H9 (cell line): ENCODE measurements around the gene EXOSC10. TPM values are rescaled to one million over a fixed set of nuclear protein-coding genes. Genes with fewer than 3 reads are reported as not detected.

Experiments
- DNase-seq: peaks from one replicate; pipeline ENCODE4 v3.0.0-alpha.2; 2017
- H2AFZ ChIP-seq: one replicate; pipeline ENCODE4 v1.6.1; 2013; ENCODE audit warnings: mild to moderate bottlenecking, low read length, control low read depth, moderate library complexity
- H2AK5ac ChIP-seq: 2 replicates; pipeline ENCODE4 v1.6.1; 2013; ENCODE audit warnings: low read length, control low read depth, mixed read lengths; ENCODE audit not compliant: insufficient read length
- H2BK120ac ChIP-seq: one replicate; pipeline ENCODE4 v1.6.1; 2013; ENCODE audit warnings: low read depth, mild to moderate bottlenecking, low read length, control low read depth, inconsistent platforms; ENCODE audit not compliant: poor library complexity, severe bottlenecking
- H2BK12ac ChIP-seq: 2 replicates; pipeline ENCODE4 v1.6.1; 2013; ENCODE audit warnings: low read length, control low read depth, mixed read lengths, low read depth; ENCODE audit not compliant: insufficient read length
- H2BK15ac ChIP-seq: 2 replicates; pipeline ENCODE4 v1.6.1; 2013; ENCODE audit warnings: low read depth, low read length, control low read depth
- H2BK20ac ChIP-seq: one replicate; pipeline ENCODE4 v1.6.1; 2013; ENCODE audit warnings: low read depth, mild to moderate bottlenecking, low read length, control low read depth, inconsistent platforms; ENCODE audit not compliant: poor library complexity, severe bottlenecking
- H2BK5ac ChIP-seq: 2 replicates; pipeline ENCODE4 v1.6.1; 2013; ENCODE audit warnings: low read length, control low read depth, mixed read lengths; ENCODE audit not compliant: insufficient read length
- H3K14ac ChIP-seq: 2 replicates; pipeline ENCODE4 v1.6.1; 2013; ENCODE audit warnings: low read length, control low read depth; ENCODE audit not compliant: insufficient read depth
- H3K18ac ChIP-seq: 2 replicates; pipeline ENCODE4 v1.6.1; 2013; ENCODE audit warnings: low read depth, mild to moderate bottlenecking, mixed read lengths, low read length, control low read depth; ENCODE audit not compliant: insufficient read length
- H3K23ac ChIP-seq: 2 replicates; pipeline ENCODE4 v1.6.1; 2013; ENCODE audit warnings: low read length, control low read depth, mixed read lengths, low read depth; ENCODE audit not compliant: insufficient read length
- H3K23me2 ChIP-seq: 2 replicates; pipeline ENCODE4 v1.6.1; 2013; ENCODE audit warnings: low read depth, mild to moderate bottlenecking, mixed read lengths, low read length, control low read depth; ENCODE audit not compliant: insufficient read length, poor library complexity, severe bottlenecking
- H3K27ac ChIP-seq: 2 replicates; pipeline ENCODE4 v1.5.1; 2013; ENCODE audit warnings: low read length, control low read depth, mixed read lengths, low read depth; ENCODE audit not compliant: insufficient read length
- H3K27me3 ChIP-seq: 2 replicates; pipeline ENCODE4 v1.6.1; 2013; ENCODE audit warnings: low read length, control low read depth, inconsistent platforms; ENCODE audit not compliant: insufficient read depth
- H3K4ac ChIP-seq: 2 replicates; pipeline ENCODE4 v1.6.1; 2013; ENCODE audit warnings: low read depth, mild to moderate bottlenecking, control low read depth, inconsistent platforms, low read length, moderate library complexity
- H3K4me1 ChIP-seq: 2 replicates; pipeline ENCODE4 v1.6.1; 2013; ENCODE audit warnings: low read length, control low read depth, inconsistent platforms; ENCODE audit not compliant: insufficient read depth
- H3K4me2 ChIP-seq: 2 replicates; pipeline ENCODE4 v1.6.1; 2013; ENCODE audit warnings: low read length, control low read depth, mixed read lengths; ENCODE audit not compliant: insufficient read length, insufficient read depth
- H3K56ac ChIP-seq: 2 replicates; pipeline ENCODE4 v1.6.1; 2013; ENCODE audit warnings: low read depth, mild to moderate bottlenecking, mixed read lengths, low read length, control low read depth; ENCODE audit not compliant: insufficient read length
- H3K79me1 ChIP-seq: 2 replicates; pipeline ENCODE4 v1.6.1; 2013; ENCODE audit warnings: low read depth, mild to moderate bottlenecking, moderate library complexity, low read length, control low read depth, inconsistent platforms; ENCODE audit not compliant: insufficient read depth, poor library complexity, severe bottlenecking
- H3K79me2 ChIP-seq: 2 replicates; pipeline ENCODE4 v1.6.1; 2013; ENCODE audit warnings: low read length, control low read depth, inconsistent platforms; ENCODE audit not compliant: insufficient read depth
- H3K9ac ChIP-seq: 2 replicates; pipeline ENCODE4 v1.6.1; 2013; ENCODE audit warnings: low read length, control low read depth, mixed read lengths; ENCODE audit not compliant: insufficient read length; ENCODE audit errors: extremely low read depth
- H3K9me3 ChIP-seq: one replicate; pipeline ENCODE4 v1.6.1; 2013; ENCODE audit warnings: low read depth, low read length, inconsistent platforms; ENCODE audit not compliant: control insufficient read depth
- H3T11ph ChIP-seq: one replicate; pipeline ENCODE4 v1.6.1; 2013; ENCODE audit warnings: mild to moderate bottlenecking, low read length, control low read depth, inconsistent platforms
- H4K20me1 ChIP-seq: one replicate; pipeline ENCODE4 v1.6.1; 2013; ENCODE audit not compliant: control insufficient read depth, insufficient read length, insufficient read depth
- H4K5ac ChIP-seq: 2 replicates; pipeline ENCODE4 v1.6.1; 2013; ENCODE audit warnings: low read depth, mild to moderate bottlenecking, mixed read lengths, low read length, control low read depth; ENCODE audit not compliant: insufficient read length
- H4K8ac ChIP-seq: replicated peaks from 2 replicates; pipeline ENCODE4 v1.6.1; 2013; ENCODE audit warnings: low read length, control low read depth, mixed read lengths, low read depth; ENCODE audit not compliant: insufficient read length
- H4K91ac ChIP-seq: 2 replicates; pipeline ENCODE4 v1.6.1; 2013; ENCODE audit warnings: low read depth, mild to moderate bottlenecking, moderate library complexity, mixed read lengths, low read length, control low read depth; ENCODE audit not compliant: insufficient read length
- H3K27ac Mint-ChIP-seq, 3 experiments: 2 replicates in 2 of 3; 3 replicates in 1 of 3; pipeline ENCODE4 v1.8.0; 2020 to 2021; ENCODE audit warnings: mixed read lengths in 3 of 3, mild to moderate bottlenecking in 1 of 3, moderate library complexity in 1 of 3
- H3K27me3 Mint-ChIP-seq: 2 replicates; pipeline ENCODE4 v1.8.0; 2021; ENCODE audit warnings: low read depth, mild to moderate bottlenecking, moderate library complexity, mixed read lengths
- H3K36me3 Mint-ChIP-seq, 3 experiments: 2 replicates in 2 of 3; 3 replicates in 1 of 3; pipeline ENCODE4 v1.8.0; 2020 to 2021; ENCODE audit warnings: low read depth in 3 of 3, mixed read lengths in 3 of 3; ENCODE audit not compliant: insufficient read depth in 1 of 3
- H3K4me1 Mint-ChIP-seq, 2 experiments: 2 replicates each; pipeline ENCODE4 v1.8.0; 2020; ENCODE audit warnings: mixed read lengths in 2 of 2
- H3K4me3 Mint-ChIP-seq, 2 experiments: 2 replicates in 1 of 2; 3 replicates in 1 of 2; pipeline ENCODE4 v1.8.0; 2020 to 2021; ENCODE audit warnings: mild to moderate bottlenecking in 2 of 2, mixed read lengths in 2 of 2, moderate library complexity in 1 of 2
- H3K9me3 Mint-ChIP-seq, 2 experiments: 2 replicates in 1 of 2; 3 replicates in 1 of 2; pipeline ENCODE4 v1.8.0; 2020; ENCODE audit warnings: mild to moderate bottlenecking in 2 of 2, mixed read lengths in 2 of 2, moderate library complexity in 1 of 2
- WGBS: extraction: QIAGEN DNeasy Blood & Tissue Kit; methylation state at CpG from one replicate; pipeline ENCODE4 v1.1.7; 2013; ENCODE audit warnings: missing lambda C conversion rate, low lambda C conversion rate, mixed read lengths; ENCODE audit not compliant: insufficient read length; ENCODE audit errors: extremely low coverage; 5-methylcytosine and 5-hydroxymethylcytosine counted together
- total RNA-seq: library from RNA; stranded (reverse); gene quantifications from 2 replicates; pipeline ENCODE4 v1.2.1, GENCODE V29; 2021
- TF ChIP-seq, protein P1 (sequence below): fragments of 200-600 bp; sonication (generic); conservative IDR thresholded peaks from 3 replicates; pipeline ENCODE4 v1.8.0; 2021; ENCODE audit warnings: antibody characterized with exemption, mild to moderate bottlenecking

Gene EXOSC10
- total RNA-seq, 1 experiment from 2014 or later: 83.4 TPM

DNA sequence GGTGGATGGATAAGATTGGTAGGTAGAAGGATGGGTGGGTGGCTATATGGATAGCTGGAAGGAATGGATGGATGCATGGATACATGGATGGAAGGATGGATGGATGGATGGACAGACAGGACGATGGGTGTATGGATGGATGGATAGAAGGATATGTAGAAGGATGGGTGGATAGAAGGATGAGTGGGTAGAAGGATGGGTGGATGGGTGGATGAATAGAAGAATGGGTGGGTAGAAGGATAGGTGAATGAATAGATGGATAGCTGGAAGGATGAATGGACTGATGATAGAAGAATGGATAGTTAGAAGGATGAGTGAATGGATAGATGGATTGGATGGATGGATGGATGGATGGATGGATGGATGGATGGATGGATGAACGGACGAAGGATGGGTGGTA lies 57.6 kb downstream of the EXOSC10 start:
- no peak overlapping the region for H3K4me2 ChIP-seq
- no peak overlapping the region for H3K14ac ChIP-seq
- H3K4me1 ChIP-seq: no peaks in the 10 kb centered on the region
- peaks cover 7% of the 10 kb centered on the region; the same call in 1 of the 2 replicates for H3K27me3 Mint-ChIP-seq
- DNase-seq: no peak
- no peaks in the 10 kb centered on the region for H3K27me3 ChIP-seq
- no peak overlapping the region for H4K5ac ChIP-seq
- no peak overlapping the region for H3K27ac Mint-ChIP-seq
- no peak overlapping the region for H3K56ac ChIP-seq
- no peak overlapping the region for H2BK15ac ChIP-seq
- no peak overlapping the region for H2BK20ac ChIP-seq
- no peak overlapping the region for H4K8ac ChIP-seq
- H3K18ac ChIP-seq: no peak overlapping the region
- H4K20me1 ChIP-seq: peaks cover 4% of the 10 kb centered on the region
- H3K4me3 Mint-ChIP-seq: no peak overlapping the region
- no peaks in the 10 kb centered on the region for H3K9me3 Mint-ChIP-seq
- H3K9ac ChIP-seq: no peak overlapping the region
- H3K36me3 Mint-ChIP-seq: peaks cover 0 to 1% (median 0%) of the 10 kb centered on the region in 3 experiments; a peak in 1 of 7 replicates
- peaks cover 4 to 5% of the 10 kb centered on the region in 2 experiments for H3K4me1 Mint-ChIP-seq
- TF ChIP-seq, protein P1, sequence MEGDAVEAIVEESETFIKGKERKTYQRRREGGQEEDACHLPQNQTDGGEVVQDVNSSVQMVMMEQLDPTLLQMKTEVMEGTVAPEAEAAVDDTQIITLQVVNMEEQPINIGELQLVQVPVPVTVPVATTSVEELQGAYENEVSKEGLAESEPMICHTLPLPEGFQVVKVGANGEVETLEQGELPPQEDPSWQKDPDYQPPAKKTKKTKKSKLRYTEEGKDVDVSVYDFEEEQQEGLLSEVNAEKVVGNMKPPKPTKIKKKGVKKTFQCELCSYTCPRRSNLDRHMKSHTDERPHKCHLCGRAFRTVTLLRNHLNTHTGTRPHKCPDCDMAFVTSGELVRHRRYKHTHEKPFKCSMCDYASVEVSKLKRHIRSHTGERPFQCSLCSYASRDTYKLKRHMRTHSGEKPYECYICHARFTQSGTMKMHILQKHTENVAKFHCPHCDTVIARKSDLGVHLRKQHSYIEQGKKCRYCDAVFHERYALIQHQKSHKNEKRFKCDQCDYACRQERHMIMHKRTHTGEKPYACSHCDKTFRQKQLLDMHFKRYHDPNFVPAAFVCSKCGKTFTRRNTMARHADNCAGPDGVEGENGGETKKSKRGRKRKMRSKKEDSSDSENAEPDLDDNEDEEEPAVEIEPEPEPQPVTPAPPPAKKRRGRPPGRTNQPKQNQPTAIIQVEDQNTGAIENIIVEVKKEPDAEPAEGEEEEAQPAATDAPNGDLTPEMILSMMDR: no peak
- no peak overlapping the region for H2BK12ac ChIP-seq
- H4K91ac ChIP-seq: no peak overlapping the region
- no peaks in the 10 kb centered on the region for H3K79me1 ChIP-seq
- no peak overlapping the region for H2AK5ac ChIP-seq
- H3T11ph ChIP-seq: no peak overlapping the region
- no peaks in the 10 kb centered on the region for H3K23me2 ChIP-seq
- no peak overlapping the region for H2BK120ac ChIP-seq
- H3K79me2 ChIP-seq: no peaks in the 10 kb centered on the region; the same call in 1 of the 2 replicates
- no peaks in the 10 kb centered on the region for H3K9me3 ChIP-seq
- 100% methylated on average over 2 of the region's 3 CpGs for WGBS
- no peak overlapping the region for H2AFZ ChIP-seq
- no peak overlapping the region for H3K27ac ChIP-seq
- no peak overlapping the region for H2BK5ac ChIP-seq
- H3K4ac ChIP-seq: no peak overlapping the region
- no peak overlapping the region for H3K23ac ChIP-seq
